H9 (cell line): Measurements from ENCODE around the gene TMEM154. TPM values are rescaled to one million over a fixed set of nuclear protein-coding genes. Genes with fewer than 3 reads are reported as not detected.
A peak's percentile ranks its signal among the peaks of the same experiment; 100 is the strongest.

Source experiments
- DNase-seq: peaks from one replicate; pipeline ENCODE4 v3.0.0-alpha.2; 2017
- H2AFZ ChIP-seq: one replicate; pipeline ENCODE4 v1.6.1; 2013; ENCODE audit warnings: mild to moderate bottlenecking, low read length, control low read depth, moderate library complexity
- H2AK5ac ChIP-seq: 2 replicates; pipeline ENCODE4 v1.6.1; 2013; ENCODE audit warnings: low read length, control low read depth, mixed read lengths; ENCODE audit not compliant: insufficient read length
- H2BK120ac ChIP-seq: one replicate; pipeline ENCODE4 v1.6.1; 2013; ENCODE audit warnings: low read depth, mild to moderate bottlenecking, low read length, control low read depth, inconsistent platforms; ENCODE audit not compliant: poor library complexity, severe bottlenecking
- H2BK12ac ChIP-seq: 2 replicates; pipeline ENCODE4 v1.6.1; 2013; ENCODE audit warnings: low read length, control low read depth, mixed read lengths, low read depth; ENCODE audit not compliant: insufficient read length
- H2BK15ac ChIP-seq: 2 replicates; pipeline ENCODE4 v1.6.1; 2013; ENCODE audit warnings: low read depth, low read length, control low read depth
- H2BK20ac ChIP-seq: one replicate; pipeline ENCODE4 v1.6.1; 2013; ENCODE audit warnings: low read depth, mild to moderate bottlenecking, low read length, control low read depth, inconsistent platforms; ENCODE audit not compliant: poor library complexity, severe bottlenecking
- H2BK5ac ChIP-seq: 2 replicates; pipeline ENCODE4 v1.6.1; 2013; ENCODE audit warnings: low read length, control low read depth, mixed read lengths; ENCODE audit not compliant: insufficient read length
- H3K14ac ChIP-seq: 2 replicates; pipeline ENCODE4 v1.6.1; 2013; ENCODE audit warnings: low read length, control low read depth; ENCODE audit not compliant: insufficient read depth
- H3K18ac ChIP-seq: 2 replicates; pipeline ENCODE4 v1.6.1; 2013; ENCODE audit warnings: low read depth, mild to moderate bottlenecking, mixed read lengths, low read length, control low read depth; ENCODE audit not compliant: insufficient read length
- H3K23ac ChIP-seq: 2 replicates; pipeline ENCODE4 v1.6.1; 2013; ENCODE audit warnings: low read length, control low read depth, mixed read lengths, low read depth; ENCODE audit not compliant: insufficient read length
- H3K23me2 ChIP-seq: 2 replicates; pipeline ENCODE4 v1.6.1; 2013; ENCODE audit warnings: low read depth, mild to moderate bottlenecking, mixed read lengths, low read length, control low read depth; ENCODE audit not compliant: insufficient read length, poor library complexity, severe bottlenecking
- H3K27ac ChIP-seq: 2 replicates; pipeline ENCODE4 v1.5.1; 2013; ENCODE audit warnings: low read length, control low read depth, mixed read lengths, low read depth; ENCODE audit not compliant: insufficient read length
- H3K27me3 ChIP-seq: 2 replicates; pipeline ENCODE4 v1.6.1; 2013; ENCODE audit warnings: low read length, control low read depth, inconsistent platforms; ENCODE audit not compliant: insufficient read depth
- H3K4ac ChIP-seq: 2 replicates; pipeline ENCODE4 v1.6.1; 2013; ENCODE audit warnings: low read depth, mild to moderate bottlenecking, control low read depth, inconsistent platforms, low read length, moderate library complexity
- H3K4me1 ChIP-seq: 2 replicates; pipeline ENCODE4 v1.6.1; 2013; ENCODE audit warnings: low read length, control low read depth, inconsistent platforms; ENCODE audit not compliant: insufficient read depth
- H3K4me2 ChIP-seq: 2 replicates; pipeline ENCODE4 v1.6.1; 2013; ENCODE audit warnings: low read length, control low read depth, mixed read lengths; ENCODE audit not compliant: insufficient read length, insufficient read depth
- H3K56ac ChIP-seq: 2 replicates; pipeline ENCODE4 v1.6.1; 2013; ENCODE audit warnings: low read depth, mild to moderate bottlenecking, mixed read lengths, low read length, control low read depth; ENCODE audit not compliant: insufficient read length
- H3K79me1 ChIP-seq: 2 replicates; pipeline ENCODE4 v1.6.1; 2013; ENCODE audit warnings: low read depth, mild to moderate bottlenecking, moderate library complexity, low read length, control low read depth, inconsistent platforms; ENCODE audit not compliant: insufficient read depth, poor library complexity, severe bottlenecking
- H3K79me2 ChIP-seq: 2 replicates; pipeline ENCODE4 v1.6.1; 2013; ENCODE audit warnings: low read length, control low read depth, inconsistent platforms; ENCODE audit not compliant: insufficient read depth
- H3K9ac ChIP-seq: 2 replicates; pipeline ENCODE4 v1.6.1; 2013; ENCODE audit warnings: low read length, control low read depth, mixed read lengths; ENCODE audit not compliant: insufficient read length; ENCODE audit errors: extremely low read depth
- H3K9me3 ChIP-seq: one replicate; pipeline ENCODE4 v1.6.1; 2013; ENCODE audit warnings: low read depth, low read length, inconsistent platforms; ENCODE audit not compliant: control insufficient read depth
- H3T11ph ChIP-seq: one replicate; pipeline ENCODE4 v1.6.1; 2013; ENCODE audit warnings: mild to moderate bottlenecking, low read length, control low read depth, inconsistent platforms
- H4K20me1 ChIP-seq: one replicate; pipeline ENCODE4 v1.6.1; 2013; ENCODE audit not compliant: control insufficient read depth, insufficient read length, insufficient read depth
- H4K5ac ChIP-seq: 2 replicates; pipeline ENCODE4 v1.6.1; 2013; ENCODE audit warnings: low read depth, mild to moderate bottlenecking, mixed read lengths, low read length, control low read depth; ENCODE audit not compliant: insufficient read length
- H4K8ac ChIP-seq: replicated peaks from 2 replicates; pipeline ENCODE4 v1.6.1; 2013; ENCODE audit warnings: low read length, control low read depth, mixed read lengths, low read depth; ENCODE audit not compliant: insufficient read length
- H4K91ac ChIP-seq: 2 replicates; pipeline ENCODE4 v1.6.1; 2013; ENCODE audit warnings: low read depth, mild to moderate bottlenecking, moderate library complexity, mixed read lengths, low read length, control low read depth; ENCODE audit not compliant: insufficient read length
- H3K27ac Mint-ChIP-seq, 3 experiments: 2 replicates in 2 of 3; 3 replicates in 1 of 3; pipeline ENCODE4 v1.8.0; 2020 to 2021; ENCODE audit warnings: mixed read lengths in 3 of 3, mild to moderate bottlenecking in 1 of 3, moderate library complexity in 1 of 3
- H3K27me3 Mint-ChIP-seq: 2 replicates; pipeline ENCODE4 v1.8.0; 2021; ENCODE audit warnings: low read depth, mild to moderate bottlenecking, moderate library complexity, mixed read lengths
- H3K36me3 Mint-ChIP-seq, 3 experiments: 2 replicates in 2 of 3; 3 replicates in 1 of 3; pipeline ENCODE4 v1.8.0; 2020 to 2021; ENCODE audit warnings: low read depth in 3 of 3, mixed read lengths in 3 of 3; ENCODE audit not compliant: insufficient read depth in 1 of 3
- H3K4me1 Mint-ChIP-seq, 2 experiments: 2 replicates each; pipeline ENCODE4 v1.8.0; 2020; ENCODE audit warnings: mixed read lengths in 2 of 2
- H3K4me3 Mint-ChIP-seq, 2 experiments: 2 replicates in 1 of 2; 3 replicates in 1 of 2; pipeline ENCODE4 v1.8.0; 2020 to 2021; ENCODE audit warnings: mild to moderate bottlenecking in 2 of 2, mixed read lengths in 2 of 2, moderate library complexity in 1 of 2
- H3K9me3 Mint-ChIP-seq, 2 experiments: 2 replicates in 1 of 2; 3 replicates in 1 of 2; pipeline ENCODE4 v1.8.0; 2020; ENCODE audit warnings: mild to moderate bottlenecking in 2 of 2, mixed read lengths in 2 of 2, moderate library complexity in 1 of 2
- CTCF ChIP-seq: fragments of 200-600 bp; sonication (generic); conservative IDR thresholded peaks from 3 replicates; pipeline ENCODE4 v1.8.0; 2021; ENCODE audit warnings: antibody characterized with exemption, mild to moderate bottlenecking
- WGBS: extraction: QIAGEN DNeasy Blood & Tissue Kit; methylation state at CpG from one replicate; pipeline ENCODE4 v1.1.7; 2013; ENCODE audit warnings: missing lambda C conversion rate, low lambda C conversion rate, mixed read lengths; ENCODE audit not compliant: insufficient read length; ENCODE audit errors: extremely low coverage; 5-methylcytosine and 5-hydroxymethylcytosine counted together
- total RNA-seq: library from RNA; stranded (reverse); gene quantifications from 2 replicates; pipeline ENCODE4 v1.2.1, GENCODE V29; 2021

The TMEM154 gene
- total RNA-seq, 1 experiment from 2014 or later: 1.7 TPM

DNA sequence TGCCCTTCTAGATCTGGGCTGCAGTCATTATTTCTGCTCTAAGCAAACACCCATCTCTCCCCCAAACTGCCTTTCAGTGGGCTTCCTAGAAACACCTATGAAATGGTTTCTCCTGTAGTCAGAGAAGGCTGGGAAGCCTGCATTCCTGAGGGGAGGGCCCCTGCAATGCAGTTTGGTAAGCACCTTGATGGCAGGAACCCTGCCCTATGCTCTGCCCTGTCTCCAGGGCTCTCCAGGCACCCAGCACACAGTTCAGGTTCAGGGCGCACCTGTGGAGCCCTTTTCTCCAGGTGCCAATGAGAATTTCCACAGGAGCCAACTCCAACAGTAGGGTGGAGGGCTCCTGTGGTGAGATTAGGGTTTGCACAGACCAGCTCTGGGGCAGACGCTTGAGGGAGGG, 74.8 kb downstream of the TMEM154 start:
- Histone ChIP-seq H3K79me2 (no peaks in the 10 kb centered on the region), H3K18ac (no peak overlapping the region), H3K4me2 (no peak overlapping the region), H3K23ac (no peak overlapping the region), H2BK5ac (no peak overlapping the region), H4K5ac (no peak overlapping the region), H4K91ac (no peak overlapping the region), H2BK120ac (no peak overlapping the region), H3K56ac (no peak overlapping the region), H3T11ph (no peak overlapping the region), H3K9me3 (no peaks in the 10 kb centered on the region), H2AK5ac (no peak overlapping the region), H3K4ac (no peak overlapping the region), H2BK12ac (no peak overlapping the region), H3K4me1 (peaks cover 2% of the 10 kb centered on the region; the same call in 1 of the 2 replicates), H3K14ac (no peak overlapping the region), H4K20me1 (no peaks in the 10 kb centered on the region), H3K9ac (no peak overlapping the region), H4K8ac (no peak overlapping the region), H3K23me2 (no peaks in the 10 kb centered on the region), H3K27me3 (no peaks in the 10 kb centered on the region), H3K27ac (no peak overlapping the region), H2BK20ac (no peak overlapping the region), H2BK15ac (no peak overlapping the region), H3K79me1 (no peaks in the 10 kb centered on the region), H2AFZ (no peak overlapping the region)
- no peak overlapping the region; a peak in 1 of 7 replicates for H3K27ac Mint-ChIP-seq
- no CpG with 5 or more reads among the region's 2 CpGs for WGBS
- H3K4me1 Mint-ChIP-seq: peaks cover 38 to 40% of the 10 kb centered on the region in 2 experiments
- no peaks in the 10 kb centered on the region for H3K27me3 Mint-ChIP-seq
- DNase-seq: peak; percentile 43
- H3K36me3 Mint-ChIP-seq: peaks cover 0 to 14% (median 4%) of the 10 kb centered on the region in 3 experiments; a peak in 4 of 7 replicates
- no peak for TF ChIP-seq CTCF
- H3K9me3 Mint-ChIP-seq: peaks cover 6 to 18% of the 10 kb centered on the region in 2 experiments; a peak in 4 of 5 replicates
- H3K4me3 Mint-ChIP-seq: no peak overlapping the region
